HG02678 (cell line): Measurements from ENCODE around the gene HAO1.
A peak's percentile ranks its signal among the peaks of the same experiment; 100 is the strongest.
"Not testable (repeated sequence)": the region's sequence is repeated elsewhere in the genome, so short reads cannot be mapped to it uniquely, and the experiment has no call there.

Source experiments
- ATAC-seq: cut with Tn5 transposase; IDR thresholded peaks from one replicate; pipeline ENCODE4 v1.9.1; 2021; ENCODE audit warnings: mild to moderate bottlenecking, moderate library complexity; ENCODE audit not compliant: unreplicated experiment

HAO1 gene

DNA sequence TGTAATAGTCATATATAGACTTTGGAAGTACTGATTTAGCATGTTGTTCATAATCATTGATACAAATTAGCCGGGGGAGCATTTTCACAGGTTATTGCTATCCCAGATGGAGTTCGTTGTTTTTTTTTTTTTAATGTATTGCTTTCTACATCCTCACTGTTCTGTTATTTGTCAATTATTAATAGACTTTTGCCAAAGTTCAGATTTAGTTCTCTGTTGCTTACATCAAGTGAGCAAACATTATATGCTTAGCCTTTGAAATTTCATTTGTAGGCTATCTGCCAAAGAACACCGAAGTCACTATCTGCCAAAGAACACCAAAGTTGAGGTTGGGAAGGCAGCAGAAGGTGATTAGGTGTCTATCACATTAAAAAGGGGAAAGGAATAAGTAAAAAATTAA is at the start of gene HAO1:
Gene HAO1, minus strand, starts transcription at position 118 of the 400 bp plus-strand sequence. Its CDS starts 36 bp downstream, at position 82.
- ATAC-seq = no peak

DNA sequence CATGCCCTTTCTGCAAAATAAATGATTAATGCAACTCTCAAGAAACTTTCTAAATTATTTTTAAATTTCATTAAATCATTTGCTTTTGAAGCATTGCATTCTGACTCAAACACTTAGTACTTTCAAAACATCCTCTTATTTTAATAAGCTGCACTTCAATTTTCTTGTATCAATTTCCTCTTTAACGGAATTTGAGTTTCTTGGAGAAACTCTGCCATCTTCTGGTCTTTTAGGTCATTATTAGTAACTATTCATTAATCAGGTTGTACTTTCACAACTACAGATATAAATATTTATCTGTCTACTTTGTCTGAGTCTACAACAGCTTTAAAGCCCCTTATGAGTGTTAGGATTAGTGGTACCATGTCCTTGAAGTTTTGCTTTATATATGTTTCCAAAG is 49.1 kb upstream of the HAO1 start:
- ATAC-seq = no peak

DNA sequence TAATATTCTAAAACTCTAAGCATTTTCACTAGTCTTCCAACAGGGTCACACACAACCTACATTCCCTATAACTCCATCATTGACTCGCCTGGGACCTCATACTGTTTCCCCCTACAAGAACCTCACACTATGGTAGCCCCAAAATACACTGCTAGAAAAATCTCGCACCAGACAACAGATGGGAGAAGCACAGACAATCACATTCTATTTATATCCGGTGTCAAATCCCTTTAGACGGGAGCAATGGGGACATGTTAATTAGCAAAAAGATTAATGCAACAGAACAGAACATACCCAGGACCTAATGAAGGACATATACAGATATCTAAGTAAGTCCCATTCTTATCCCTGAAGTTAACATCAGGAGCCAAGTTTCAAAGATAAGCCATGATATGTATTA is 45.7 kb upstream of the HAO1 start:
- no peak for ATAC-seq

DNA sequence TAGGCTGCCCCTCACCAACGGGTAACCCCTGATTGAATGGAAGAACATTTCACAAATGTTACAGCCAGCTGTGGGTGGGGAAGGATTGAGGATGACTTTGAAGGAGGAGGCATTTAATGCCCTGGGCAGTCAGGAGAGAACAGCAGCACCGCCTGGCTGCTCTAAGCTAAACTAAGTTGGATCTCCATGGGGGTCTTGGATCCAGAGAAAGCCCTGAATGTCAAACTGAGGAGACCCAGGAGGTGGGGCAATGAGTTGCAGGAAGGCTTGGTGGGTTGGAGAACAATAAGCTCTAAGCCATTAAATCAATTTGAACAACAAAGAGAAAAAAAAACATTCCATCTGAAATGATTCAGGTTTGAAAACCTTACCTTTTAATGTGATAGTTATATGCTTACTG is 43.9 kb upstream of the HAO1 start:
- ATAC-seq = no peak

DNA sequence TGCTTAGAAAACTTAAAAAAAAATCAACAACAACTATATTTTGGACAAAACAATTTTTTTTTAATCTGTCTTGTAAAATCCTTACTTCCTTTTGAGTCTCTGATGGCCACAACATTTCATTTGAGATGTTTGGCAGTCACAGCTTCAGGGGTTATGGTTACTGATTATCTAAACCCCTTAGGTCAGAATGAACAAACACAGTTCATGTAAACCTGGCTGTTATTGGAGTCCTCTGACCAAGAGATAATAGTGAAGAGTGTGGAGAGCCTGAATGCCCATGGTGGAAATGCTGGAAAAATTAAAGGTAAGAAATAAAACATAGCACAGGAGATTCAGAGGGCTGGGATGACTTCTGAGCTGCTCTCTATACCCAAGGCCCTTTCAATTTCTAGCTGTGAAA is 41.1 kb upstream of the HAO1 start:
- ATAC-seq = no peak

DNA sequence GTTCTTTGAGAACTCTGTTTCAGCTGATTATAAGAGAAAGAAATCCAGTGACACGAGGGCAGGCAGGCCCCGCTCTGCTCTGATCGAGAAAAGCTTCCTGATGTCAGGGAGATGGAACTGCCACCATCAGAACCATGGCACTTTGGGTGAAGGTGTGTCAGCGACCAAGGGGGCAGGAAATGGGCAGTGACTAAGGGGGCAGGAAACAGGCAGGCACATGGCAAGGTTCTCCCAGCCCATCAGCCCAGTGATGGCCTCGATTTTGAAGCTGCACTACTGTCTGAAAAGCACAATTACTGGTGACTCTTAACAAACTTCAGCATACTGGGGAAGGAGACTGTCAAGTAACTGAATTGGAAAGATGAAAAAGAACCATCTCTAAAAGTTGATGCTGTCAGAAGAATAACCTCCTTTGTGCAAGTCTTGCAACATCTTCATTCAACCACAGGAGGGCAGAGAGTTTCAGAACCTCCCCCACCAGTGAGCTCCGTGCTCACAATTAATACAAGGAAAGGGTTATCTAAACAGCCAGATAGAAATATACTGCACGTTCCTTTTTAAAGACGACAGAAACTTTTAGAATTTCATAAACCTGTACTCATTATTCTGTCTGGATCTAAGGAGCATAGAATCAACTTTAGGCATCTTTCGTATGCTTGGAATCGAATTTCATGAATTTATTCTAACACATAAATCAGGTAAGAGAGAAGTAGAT is 40.2 kb upstream of the HAO1 start:
- peak; percentile 75 for ATAC-seq

DNA sequence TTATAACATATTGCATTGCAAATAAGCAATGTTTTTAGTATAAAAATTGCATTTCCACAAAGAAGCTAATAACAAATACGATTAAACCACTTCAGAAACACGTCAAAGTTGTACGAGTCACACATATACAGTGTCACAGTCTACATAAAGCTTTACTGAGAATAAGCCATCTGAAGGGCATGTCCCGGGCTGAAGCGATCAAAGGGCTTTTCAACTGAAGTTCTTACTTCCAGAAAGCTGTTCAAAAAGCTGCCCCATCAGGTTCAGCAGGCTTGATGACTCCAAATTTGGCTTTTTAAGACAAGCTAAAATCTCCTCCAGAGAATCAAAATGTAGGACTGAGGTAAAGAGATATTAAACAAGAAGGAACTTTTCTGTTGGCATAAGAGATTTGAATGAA is 37.5 kb upstream of the HAO1 start:
- ATAC-seq = no peak

DNA sequence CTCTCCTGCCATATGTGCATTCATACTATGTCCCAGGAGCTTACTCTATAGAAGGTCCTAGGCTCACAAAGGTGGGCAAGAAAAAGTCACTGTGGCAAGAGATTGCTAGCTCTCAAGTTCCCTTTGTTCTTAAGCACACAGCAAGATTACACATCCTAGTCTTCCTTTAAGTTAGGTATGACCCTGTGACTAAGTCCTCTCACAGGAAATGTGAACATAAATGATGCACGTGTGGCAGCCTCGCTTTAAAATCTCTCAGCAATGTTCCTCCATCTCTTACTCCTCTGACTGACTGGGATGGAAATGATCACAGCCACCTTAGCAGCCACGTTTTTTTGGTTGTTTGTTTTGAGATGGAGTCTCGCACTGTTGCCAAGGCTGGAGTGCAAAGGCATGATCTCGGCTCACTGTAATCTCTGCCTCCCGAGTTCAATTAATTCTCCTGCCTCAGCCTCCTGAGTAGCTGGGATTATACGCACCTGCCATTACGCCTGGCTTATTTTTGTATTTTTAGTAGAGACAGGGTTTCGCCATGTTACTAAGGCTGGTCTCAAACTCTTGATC is 35.7 kb upstream of the HAO1 start:
- ATAC-seq = no peak

DNA sequence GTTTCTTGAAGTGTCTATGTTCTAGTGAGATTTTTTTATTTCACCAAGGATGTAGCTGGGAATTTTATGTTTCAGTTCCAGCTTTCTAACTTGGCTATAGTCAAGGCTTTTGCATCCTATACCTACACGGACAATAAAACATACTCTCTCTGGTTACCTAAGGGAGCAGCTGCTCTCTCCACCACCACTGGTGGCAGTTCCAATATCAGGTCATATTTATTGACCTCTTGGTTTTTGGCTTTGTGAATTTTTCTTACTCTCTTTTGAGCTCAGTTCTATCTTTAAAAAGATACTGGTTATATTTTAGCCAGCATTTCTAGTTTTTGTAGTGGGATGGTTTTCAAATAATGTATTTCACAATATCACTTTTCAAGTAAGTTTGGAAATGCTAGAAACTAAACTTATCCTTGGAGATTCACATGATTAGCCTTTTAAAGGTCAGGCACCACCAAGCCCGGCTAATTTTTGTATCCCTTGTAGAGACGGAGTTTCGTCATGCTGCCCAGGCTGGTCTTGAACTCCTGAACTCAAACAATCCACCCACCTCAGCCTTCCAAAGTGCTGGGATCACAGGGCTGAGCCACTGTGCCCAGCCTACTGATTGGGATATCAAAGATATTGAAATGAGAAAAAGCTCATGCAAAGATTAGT is 34.7 kb upstream of the HAO1 start:
- ATAC-seq = no peak

DNA sequence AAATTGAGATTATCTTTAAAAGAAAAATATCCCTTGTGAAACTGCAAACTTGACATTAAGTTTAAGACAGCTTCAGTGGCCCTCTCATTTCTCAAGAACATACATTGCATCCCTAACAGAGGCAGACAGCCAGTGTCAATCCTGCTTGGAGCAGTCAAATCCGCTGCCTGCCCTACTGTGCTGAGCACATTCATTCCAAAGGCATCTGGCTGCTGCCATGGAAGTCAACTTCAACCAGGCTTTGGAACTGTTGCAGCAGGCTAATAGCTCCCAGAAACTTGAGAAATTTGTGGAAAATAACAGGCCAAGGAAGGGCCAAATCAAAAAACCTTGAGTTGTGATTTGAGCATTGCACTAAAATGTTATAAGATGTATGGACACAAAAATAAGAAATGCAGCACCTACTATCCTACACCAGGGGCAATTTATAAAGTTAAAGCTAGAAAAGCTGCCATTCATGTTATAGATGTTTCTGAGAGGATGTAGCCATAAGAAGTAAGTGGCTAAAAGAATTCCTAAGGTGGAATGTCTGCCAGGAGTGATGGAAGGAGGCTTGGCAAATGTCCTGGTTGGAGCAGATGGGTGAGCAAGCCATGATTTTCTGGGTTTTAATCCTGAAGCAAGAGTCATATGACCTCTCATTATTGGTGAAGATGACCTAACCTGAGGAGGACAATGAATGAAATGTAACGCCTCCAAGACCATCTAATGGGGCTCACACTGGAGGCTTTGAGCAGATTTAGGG is 31.4 kb upstream of the HAO1 start:
- no peak for ATAC-seq

DNA sequence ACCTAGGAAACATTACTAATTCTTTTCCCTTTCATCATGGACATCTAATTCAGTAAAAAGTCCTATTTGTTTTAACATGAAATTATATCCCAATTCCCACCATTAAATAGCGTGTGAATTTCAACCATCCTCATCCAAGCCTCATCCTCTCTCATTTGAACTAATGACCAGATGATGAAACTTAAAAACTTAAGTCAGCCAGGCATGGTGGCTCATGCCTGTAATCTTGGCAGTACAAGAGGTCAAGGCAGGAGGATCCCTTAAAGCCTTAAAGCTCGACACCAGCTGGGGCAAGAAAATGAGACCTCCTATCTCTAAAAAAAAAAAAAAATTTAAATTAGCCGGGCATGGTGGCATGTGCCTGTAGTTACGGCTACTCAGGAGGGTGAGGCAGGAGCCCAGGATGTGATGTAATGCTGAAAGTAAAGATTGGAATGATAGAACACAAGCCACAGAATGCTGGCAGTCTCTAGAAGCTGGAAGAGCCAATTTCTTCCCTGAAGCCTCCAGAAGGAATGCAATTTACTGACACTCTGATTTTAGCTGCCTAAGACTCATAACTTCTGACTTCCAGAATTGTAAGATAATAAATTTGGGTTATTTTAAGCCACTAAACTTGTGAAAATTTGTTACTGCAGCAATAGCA is 27.1 kb upstream of the HAO1 start:
- ATAC-seq = no peak

DNA sequence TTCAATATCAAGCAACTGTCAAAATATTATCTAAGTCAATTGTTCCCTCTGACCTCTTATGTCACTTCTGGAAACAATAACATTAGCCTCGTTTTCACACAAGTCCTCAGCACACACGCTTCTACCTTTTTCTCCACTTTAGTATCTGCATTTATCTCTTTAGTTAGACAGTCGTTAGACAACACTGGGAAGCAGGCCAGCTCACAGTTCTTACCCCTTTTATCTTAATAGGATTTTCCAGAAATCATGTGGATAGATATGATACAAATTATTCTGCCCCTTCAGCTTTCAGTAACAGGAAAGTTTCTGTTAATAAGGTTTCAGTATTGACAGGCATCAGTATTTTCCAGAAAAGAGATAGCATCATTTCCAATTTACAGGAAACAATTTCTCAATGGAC is 25.9 kb upstream of the HAO1 start:
- ATAC-seq = no peak

DNA sequence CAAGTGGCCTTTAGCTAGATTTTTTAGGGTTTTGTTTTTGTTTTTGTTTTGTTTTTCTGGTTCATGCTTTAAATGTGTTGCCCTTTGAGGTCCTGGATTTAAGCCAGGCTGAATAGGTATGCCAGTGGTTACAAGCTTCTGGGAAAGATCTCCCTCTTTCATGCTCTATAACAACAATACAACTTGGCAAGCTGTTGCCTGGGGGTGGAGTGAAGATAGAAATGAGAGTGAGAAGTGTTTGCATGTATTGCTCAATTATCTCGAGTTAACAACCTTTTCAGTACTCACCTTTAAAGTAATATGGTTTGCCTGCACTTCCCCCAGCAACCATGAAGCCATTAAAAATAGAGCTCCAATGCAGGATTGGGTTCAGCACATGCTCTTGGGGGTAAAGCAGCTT is 19.2 kb upstream of the HAO1 start:
- ATAC-seq = no peak

DNA sequence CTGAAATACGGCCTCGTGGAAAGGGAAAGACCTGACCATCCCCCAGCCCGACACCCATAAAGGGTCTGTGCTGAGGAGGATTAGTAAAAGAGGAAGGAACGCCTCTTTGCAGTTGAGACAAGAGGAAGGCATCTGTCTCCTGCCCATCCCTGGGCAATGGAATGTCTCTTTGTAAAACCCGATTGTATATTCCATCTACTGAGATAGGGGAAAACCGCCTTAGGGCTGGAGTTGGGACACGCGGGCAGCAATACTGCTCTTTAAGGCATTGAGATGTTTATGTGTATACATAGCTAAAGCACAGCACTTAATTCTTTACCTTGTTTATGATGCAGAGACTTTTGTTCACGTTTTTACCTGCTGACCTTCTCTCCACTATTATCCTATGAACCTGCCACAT is 16.3 kb upstream of the HAO1 start:
- ATAC-seq = not testable (repeated sequence)

DNA sequence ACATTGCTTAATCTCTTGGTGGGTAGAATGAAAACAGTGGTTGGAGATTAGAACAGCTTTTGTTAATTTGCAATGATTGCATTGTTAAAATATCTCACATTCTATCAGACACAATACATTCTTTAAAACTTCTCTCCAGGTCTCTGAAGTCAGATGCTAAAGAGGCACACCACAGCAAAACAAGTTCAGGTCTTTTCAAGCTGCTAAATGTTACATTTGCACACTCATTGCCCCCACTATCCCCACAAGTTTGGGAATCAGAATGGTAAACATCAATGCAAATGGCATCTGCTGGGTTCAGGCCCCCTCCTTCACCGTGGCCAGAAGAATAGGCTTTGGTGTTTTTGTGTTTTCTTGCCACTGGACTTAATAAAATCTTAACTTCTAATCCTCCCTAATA is 10.1 kb upstream of the HAO1 start:
- no peak for ATAC-seq

DNA sequence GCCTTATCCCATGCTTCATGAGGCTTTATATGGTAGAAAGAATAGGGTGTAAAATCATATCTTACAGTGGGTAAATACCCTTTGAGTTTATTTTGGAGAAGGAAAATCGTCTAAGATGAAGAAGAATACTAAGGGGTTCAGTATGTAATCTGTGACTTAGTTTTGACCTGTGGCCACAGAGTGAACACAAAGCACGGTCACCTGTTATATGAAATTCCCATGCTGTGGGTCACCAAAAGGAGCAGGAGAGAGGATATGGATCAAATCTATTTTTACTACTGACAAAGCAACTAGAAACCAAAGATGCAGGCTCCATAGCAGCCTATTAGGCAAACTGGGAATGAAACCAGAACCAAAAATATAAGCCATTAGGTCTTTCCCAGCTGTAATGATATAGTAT is 3.6 kb upstream of the HAO1 start:
- no peak for ATAC-seq

DNA sequence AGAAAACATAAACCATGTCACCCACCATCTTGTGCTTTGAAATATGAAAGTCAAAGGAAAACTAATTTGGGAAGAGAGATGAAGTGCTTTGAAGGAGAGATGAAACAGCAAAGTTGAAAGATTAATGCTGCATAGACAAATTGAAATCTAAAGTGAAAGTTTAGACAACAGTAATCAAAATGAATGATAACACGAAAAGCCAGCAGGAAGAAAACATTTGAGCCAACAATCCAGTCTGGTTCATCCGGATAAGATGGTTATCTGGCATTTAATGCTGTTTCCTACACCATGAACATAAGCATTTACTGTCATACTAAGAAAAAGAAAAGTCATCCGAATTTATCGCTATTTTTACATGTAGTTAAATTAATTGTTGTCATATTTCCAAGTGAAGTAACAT is 595 bp downstream of the HAO1 start:
- ATAC-seq = no peak

DNA sequence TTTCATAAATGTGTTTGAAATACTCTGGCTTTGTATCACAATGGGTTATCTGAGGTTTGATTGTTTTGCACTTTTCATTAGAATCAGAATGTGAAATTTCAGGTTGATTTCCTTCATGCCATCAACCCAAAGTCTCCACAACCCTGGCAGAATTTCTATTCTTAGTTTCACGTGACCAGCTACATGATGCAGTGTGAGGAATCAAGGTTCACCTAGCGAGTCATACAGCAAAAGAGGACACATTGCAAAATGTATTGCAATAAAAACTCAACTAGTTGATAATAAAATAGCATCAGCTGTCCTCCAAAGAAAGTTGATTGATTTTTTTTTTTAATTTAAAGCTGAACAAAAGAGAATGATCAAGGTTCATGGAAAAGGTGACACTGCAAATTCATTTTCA is 2.2 kb downstream of the HAO1 start:
- ATAC-seq = no peak

DNA sequence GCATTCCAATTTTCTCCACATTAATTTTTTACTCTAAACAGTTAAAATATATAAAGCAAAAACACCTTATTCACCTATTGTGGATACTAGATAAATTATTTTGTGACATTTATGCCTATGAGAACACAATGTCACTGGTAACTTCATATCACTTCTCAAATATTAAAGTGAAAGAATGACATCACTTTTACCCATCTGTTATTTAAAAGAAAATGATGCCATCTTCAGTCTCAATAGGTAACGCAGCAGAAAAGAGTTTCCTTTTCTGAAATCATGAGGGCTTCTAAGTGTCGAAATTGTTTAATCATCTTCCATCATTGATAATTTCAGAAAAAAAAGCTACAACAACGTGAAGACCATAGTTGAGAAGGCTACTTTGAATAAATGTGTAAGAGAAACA is 2.9 kb downstream of the HAO1 start:
- no peak for ATAC-seq

DNA sequence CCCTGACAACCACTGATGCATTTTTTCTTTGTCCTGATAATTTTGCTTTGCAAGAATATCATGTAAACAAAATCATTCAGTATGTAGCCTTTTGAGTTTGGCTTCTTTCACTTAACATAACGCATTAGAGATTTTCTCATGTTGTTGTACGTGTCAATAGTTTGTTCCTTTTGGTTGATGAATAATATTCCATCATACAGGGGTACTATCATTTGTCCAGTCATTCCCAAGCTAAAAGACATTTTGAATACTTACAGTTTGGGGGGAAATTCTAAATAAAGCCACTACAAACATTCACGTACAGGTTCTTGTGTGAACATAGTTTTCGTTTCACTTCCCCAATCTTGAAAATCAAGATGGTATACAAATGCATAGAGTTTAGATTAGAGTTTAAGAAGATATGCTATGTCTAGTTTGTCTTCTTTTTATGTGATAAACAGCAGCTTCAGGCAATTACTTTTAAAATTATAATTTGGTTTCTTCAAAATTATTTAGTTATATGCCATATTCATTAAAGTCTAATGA is 5.2 kb downstream of the HAO1 start:
- no peak for ATAC-seq

DNA sequence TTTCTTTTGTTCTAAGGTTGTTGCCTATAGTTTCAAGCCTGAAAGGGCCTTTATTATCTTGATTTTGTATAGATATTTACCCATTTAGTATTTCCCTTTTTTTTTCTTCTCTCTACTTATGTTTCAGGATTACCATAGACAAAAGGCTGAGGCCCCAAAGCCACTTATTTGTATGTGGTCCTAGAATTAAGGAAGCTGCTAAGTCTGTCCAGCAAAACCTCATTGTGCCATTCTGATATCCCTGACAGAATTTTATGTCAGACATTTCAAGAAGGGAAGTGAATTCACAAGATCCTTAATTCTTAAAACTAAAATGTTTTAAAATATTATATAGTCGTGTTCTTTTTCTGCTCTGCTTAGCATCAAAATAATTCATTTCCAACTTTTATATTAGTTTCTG is 6.9 kb downstream of the HAO1 start:
- ATAC-seq = no peak
